HG03139 (cell line): ENCODE data around the gene CEACAM19.
"Not testable (repeated sequence)": the region's sequence is repeated elsewhere in the genome, so short reads cannot be mapped to it uniquely, and the experiment has no call there.

Source experiments
- ATAC-seq: cut with Tn5 transposase; IDR thresholded peaks from one replicate; pipeline ENCODE4 v1.9.1; 2021; ENCODE audit not compliant: unreplicated experiment

Gene CEACAM19

GRCh38 chr19:44645407-44646048 lies 25.8 kb upstream of the CEACAM19 start:
- no peak for ATAC-seq

GRCh38 chr19:44646049-44646416 lies 25.2 kb upstream of the CEACAM19 start:
- no peak for ATAC-seq

DNA sequence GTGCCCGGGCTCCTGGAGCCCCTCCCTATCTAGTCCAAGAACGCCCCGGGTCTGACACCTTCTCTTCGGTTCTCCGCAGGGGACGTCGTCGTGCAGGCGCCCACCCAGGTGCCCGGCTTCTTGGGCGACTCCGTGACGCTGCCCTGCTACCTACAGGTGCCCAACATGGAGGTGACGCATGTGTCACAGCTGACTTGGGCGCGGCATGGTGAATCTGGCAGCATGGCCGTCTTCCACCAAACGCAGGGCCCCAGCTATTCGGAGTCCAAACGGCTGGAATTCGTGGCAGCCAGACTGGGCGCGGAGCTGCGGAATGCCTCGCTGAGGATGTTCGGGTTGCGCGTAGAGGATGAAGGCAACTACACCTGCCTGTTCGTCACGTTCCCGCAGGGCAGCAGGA lies 24.1 kb upstream of the CEACAM19 start:
- ATAC-seq, result no peak

DNA sequence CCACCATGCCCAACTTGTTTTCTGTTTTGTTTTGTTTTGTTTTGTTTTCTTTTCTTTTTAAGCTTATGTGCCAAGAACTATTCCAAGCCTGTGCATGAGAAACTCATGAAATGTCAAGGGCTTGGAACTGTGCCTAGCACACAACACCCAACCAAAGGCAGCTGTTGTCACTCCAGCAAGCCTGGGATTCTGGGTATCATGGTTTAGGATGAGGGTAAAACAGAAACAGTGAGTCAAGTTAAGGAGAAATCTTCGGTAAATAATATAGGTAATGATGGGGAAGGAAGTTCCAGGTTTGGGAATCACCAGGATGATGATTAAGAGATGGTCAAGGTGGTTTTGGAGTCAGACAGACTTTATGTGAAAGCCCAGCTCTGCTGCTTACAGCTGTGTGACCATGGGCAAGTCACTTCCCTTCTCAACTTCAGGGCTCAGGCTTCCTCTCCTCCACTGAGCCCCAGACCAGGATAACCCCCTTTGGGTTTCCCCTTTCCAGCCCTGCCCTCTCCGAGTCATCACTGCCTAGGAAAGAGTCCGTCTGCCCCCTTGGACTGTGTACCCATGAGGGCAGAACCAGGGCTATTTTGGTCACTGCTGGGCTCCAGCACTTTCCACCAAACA lies 22.5 kb upstream of the CEACAM19 start:
- no peak for ATAC-seq

GRCh38 chr19:44649578-44650145 lies 21.6 kb upstream of the CEACAM19 start:
- no peak for ATAC-seq

DNA sequence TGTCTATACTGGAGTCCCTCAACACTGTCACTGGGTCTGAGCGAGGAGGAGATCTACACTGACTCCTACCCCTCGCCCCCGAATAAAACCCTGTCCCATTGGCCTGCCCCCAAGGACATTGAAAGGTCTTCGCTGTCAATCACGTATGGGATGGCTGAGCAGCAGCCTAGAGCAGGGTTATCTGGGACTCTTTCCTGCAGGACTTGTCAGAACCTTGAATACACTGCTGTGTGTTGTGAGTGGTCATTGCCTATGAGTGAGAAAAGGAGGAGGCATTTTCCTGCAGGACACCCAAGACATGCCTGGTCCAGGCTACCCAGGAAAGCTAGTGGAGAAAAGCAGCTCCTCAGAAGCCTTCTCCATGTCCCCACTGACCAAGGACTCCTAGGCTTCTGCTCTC lies 17.9 kb upstream of the CEACAM19 start:
- no peak for ATAC-seq

DNA sequence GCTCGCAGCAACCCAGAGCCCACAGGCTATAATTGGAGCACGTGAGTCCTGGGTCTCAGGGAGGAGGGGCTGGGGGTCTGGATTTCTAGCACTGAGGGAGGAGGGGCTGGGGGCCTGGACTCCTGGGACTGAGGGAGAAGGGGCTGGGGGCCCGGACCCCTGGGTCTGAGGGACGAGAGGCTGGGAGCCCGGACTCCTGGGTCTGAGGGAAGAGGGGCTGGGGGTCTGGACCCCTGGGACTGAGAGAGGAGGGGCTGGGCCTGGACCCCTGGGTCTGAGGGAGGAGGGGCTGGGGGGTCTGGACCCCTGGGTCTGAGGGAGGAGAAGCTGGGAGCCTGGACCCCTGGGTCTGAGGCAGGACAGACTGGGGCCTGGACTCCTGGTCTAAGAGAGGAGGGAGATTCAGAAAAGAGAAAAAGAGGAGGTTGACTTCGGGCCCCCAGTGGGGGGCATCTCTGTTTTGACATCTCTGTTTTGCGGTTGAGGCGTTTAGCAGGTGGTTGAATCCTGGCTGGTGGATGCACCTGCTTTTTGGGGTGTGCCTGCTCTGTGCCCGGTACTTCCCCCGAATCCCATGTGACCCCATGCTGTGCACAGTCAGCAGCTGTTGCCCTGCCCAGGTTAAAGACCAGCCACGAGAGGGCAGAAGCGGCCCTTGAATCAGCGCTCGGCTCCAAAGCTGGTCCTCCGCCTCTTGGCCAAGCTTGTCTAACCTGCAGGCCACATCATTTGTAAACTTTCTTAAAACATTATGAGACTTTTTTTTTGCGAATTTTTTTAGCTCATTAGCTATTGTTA lies 17.1 kb upstream of the CEACAM19 start:
- ATAC-seq, result peak; percentile 73

- no peak for ATAC-seq
These were observed 13.9 kb upstream of the CEACAM19 start for GRCh38 chr19:44657211-44657921.

DNA sequence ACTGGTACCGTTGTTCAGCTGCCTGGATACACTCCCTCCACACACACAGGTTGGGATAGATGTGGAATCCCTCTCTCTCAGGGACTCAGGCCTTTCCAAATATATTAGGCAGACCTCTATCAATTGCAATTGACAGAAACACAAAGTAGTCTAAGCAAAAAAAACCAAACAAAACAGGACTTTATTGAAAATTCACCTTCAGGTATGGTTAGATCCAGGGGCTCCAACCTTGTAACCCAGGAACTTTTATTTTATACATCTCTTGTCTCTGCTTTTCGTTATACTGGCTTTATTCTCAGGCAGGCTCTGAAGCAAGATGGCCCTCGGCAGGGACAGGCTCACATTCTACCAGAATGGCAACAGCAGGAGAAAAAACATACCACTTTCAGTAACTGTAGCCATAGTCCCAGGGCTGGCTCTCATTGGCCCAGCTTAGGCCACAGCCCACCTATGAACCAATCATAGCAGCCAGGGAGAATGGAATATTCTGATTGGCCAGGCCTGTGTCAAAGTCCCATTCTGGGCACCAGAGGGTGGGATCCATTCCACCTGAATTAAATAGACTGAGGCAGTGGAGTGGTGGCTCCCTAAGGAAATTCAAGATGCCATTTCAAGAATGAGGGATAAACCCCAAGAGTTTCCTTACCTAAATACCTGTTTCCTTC lies 13.1 kb upstream of the CEACAM19 start:
- no peak for ATAC-seq

GRCh38 chr19:44660081-44660480 lies 11.2 kb upstream of the CEACAM19 start:
- no peak for ATAC-seq

- ATAC-seq, result no peak
These were observed 10.1 kb upstream of the CEACAM19 start for GRCh38 chr19:44661205-44661604.

- ATAC-seq, result no peak
These were observed 9.4 kb upstream of the CEACAM19 start for GRCh38 chr19:44661904-44662303.

DNA sequence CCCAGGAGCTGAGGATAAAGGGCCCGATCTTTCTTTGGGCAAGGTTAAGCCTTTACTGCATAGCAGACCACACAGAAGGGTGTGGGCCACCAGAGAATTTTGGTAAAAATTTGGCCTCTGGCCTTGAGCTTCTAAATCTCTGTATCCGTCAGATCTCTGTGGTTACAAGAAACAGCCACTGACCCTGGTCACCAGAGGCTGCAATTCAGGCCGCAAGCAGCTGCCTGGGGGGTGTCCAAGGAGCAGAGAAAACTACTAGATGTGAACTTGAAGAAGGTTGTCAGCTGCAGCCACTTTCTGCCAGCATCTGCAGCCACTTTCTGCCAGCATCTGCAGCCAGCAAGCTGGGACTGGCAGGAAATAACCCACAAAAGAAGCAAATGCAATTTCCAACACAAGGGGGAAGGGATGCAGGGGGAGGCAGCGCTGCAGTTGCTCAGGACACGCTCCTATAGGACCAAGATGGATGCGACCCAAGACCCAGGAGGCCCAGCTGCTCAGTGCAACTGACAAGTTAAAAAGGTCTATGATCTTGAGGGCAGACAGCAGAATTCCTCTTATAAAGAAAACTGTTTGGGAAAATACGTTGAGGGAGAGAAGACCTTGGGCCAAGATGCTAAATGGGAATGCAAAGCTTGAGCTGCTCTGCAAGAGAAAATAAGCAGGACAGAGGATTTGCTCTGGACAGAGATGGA lies 8.4 kb upstream of the CEACAM19 start:
- ATAC-seq, result no peak

DNA sequence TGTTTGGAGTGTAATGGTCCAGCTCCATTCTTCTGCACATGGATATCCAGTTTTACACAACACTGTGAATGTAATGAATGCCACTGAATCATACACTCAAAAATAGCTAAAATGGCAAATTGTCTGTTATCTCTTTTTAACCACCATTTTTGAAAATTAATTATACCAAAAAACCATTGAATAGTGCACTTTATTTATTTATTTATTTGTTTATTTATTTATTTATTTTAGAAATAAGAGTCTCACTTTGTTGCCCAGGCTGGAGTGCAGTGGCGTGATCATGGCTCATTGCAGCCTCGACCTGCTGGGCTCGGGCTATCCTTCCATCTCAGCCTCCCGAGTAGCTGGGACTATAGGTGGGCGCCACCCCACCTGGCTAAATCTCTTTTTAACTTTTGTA lies 7.3 kb upstream of the CEACAM19 start:
- ATAC-seq, result no peak

DNA sequence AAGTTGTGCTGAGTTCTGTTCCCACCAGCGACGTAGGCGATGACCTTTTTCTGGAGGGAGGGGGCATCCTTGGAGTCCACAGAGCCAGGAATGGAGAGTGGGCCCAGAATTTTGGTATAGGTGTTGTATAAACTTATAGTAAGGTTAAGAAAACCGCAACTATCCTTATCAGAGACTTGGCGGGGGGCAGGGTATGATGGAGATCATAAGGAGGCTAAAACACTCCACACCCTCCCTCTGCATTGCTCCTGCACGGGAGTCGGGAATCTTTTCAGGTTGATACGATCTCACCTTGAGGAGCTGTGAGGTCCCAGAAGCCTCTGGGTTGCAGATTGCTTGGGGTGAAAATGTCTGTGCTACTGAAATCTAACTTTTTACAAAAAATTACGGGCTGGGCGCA lies 6.3 kb upstream of the CEACAM19 start:
- no peak for ATAC-seq

- ATAC-seq, result no peak
These were observed 4.3 kb upstream of the CEACAM19 start for GRCh38 chr19:44666852-44667556.

- ATAC-seq, result no peak
These were observed 2.1 kb upstream of the CEACAM19 start for GRCh38 chr19:44668985-44669764.

DNA sequence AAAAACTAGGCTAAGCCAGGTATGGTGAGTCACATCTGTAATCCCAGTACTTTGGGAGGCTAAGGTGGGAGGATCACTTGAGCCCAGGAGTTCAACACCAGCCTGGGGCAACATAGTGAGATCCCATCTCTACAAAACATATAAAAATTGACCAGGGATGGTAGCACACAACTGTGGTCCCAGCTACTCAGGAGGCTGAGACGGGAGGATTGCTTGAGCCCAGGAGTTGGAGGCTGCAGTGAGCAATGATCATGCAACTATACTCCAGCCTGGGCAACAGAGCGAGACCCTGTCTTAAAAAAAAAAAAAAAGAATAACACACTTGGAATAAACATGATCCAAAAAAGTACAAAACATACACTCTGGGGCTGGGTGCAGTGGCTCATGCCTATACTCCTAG lies 1.3 kb upstream of the CEACAM19 start:
- ATAC-seq, result not testable (repeated sequence)

DNA sequence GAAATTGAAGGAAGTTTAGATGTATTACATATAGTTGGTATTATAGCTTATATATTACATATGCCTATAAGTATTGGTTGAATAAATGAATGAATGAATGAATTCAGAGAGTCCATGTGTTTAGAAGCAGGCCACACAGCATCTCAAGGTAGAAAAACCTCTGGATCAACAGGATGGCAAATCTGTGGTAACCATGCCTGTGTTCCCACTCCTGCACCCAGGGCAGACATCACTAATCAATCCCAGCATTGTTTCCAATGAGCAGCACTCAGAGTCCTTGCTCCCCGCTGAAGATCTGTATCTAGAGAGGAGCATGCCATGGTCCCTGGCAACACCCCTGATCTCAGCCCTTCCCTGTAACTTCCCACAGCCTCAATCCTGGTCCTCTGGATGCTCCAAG lies 944 bp downstream of the CEACAM19 start:
- no peak for ATAC-seq
